Psoas muscle (tissue), 8 donors: ENCODE results near the gene SH3RF3. TPM values are rescaled to one million over a fixed set of nuclear protein-coding genes. Genes with fewer than 3 reads are reported as not detected.

Experiments
- ATAC-seq, 4 donors: fragments of 200-7000 bp; cut with Tn5 transposase; one replicate each; pipeline ENCODE4 v1.9.1; 2020; ENCODE audit warnings: moderate library complexity in 3 of 4, mild to moderate bottlenecking in 2 of 4
- DNase-seq, 2 donors: peaks; one replicate each; pipeline ENCODE4 v3.0.0-alpha.2; 2020
- H3K27ac ChIP-seq: fragments of 200-600 bp; one replicate; pipeline ENCODE4 v1.8.0; 2022
- H3K27me3 ChIP-seq, 3 donors: fragments of 200-600 bp in 1 of 3; one replicate each; pipeline versions ENCODE4 v1.6.1 to v1.8.0; 2013 to 2022; ENCODE audit warnings: low read length in 2 of 3, mild to moderate bottlenecking in 2 of 3, moderate library complexity in 1 of 3; ENCODE audit not compliant: insufficient read depth in 3 of 3
- H3K36me3 ChIP-seq, 2 donors: fragments of 200-600 bp in 1 of 2; one replicate each; pipeline versions ENCODE4 v1.6.1 to v1.8.0; 2013 to 2022; ENCODE audit warnings: low read depth in 1 of 2, mild to moderate bottlenecking in 1 of 2, moderate library complexity in 1 of 2; ENCODE audit not compliant: insufficient read depth in 1 of 2
- H3K4me1 ChIP-seq: fragments of 200-600 bp; one replicate; pipeline ENCODE4 v1.8.0; 2022
- H3K4me3 ChIP-seq: fragments of 200-600 bp; one replicate; pipeline ENCODE4 v1.8.0; 2022; ENCODE audit warnings: mild to moderate bottlenecking
- H3K9me3 ChIP-seq: fragments of 200-600 bp; one replicate; pipeline ENCODE4 v1.8.0; 2022
- CTCF ChIP-seq: fragments of 200-600 bp; IDR thresholded peaks from one replicate; pipeline ENCODE4 v1.8.0; 2022; ENCODE audit warnings: antibody characterized with exemption
- WGBS, 3 donors: extraction: QIAGEN DNeasy Blood & Tissue Kit; methylation state at CpG; one replicate each; pipeline versions ENCODE4 v1.1.6 to v1.1.7; 2013; 5-methylcytosine and 5-hydroxymethylcytosine counted together
- intact Hi-C, 2 donors: fragments of 100-400 bp; cut with DNase I; formaldehyde crosslinking; loops; one replicate each; pipeline versions ENCODE4 v1.11.0 to v1.14.2; 2022
- polyA plus RNA-seq, 3 donors: library from polyadenylated mRNA; stranded (reverse); fragments of 200-250 nt; gene quantifications; one replicate each; pipeline ENCODE4 v1.2.3, GENCODE V29; 2013
- total RNA-seq, 4 donors: library from RNA; stranded (reverse); fragmentation: NEBNext Ultra II Directional in 2 of 4; extraction: Animal tissue kit (Norgen Biotek cat#: 25700) in 2 of 4; gene quantifications; one replicate each; pipeline versions ENCODE4 v1.2.1 to v1.2.4, GENCODE V29; 2021 to 2023
- donor health status: healthy with polysubstance abuse.
- donor health status: DM: no; HTN: no; CAD: no; lungs with moderate emphysema.
- donor health status: Bipolar disorder and iron deficiency.
- donor health status: healthy.
- donor health status: DM: yes; HTN: yes; CAD: no.
- donor health status: DM: no; HTN: no; CAD: no.
- donor health status: DM: no; HTN: no; CAD: no.
- donor health status: DM: yes; HTN: yes; CAD: no.

Gene SH3RF3
- total and polyA plus RNA-seq, 7 donors = 4.6 to 27.0 (median 9.0) TPM

- WGBS, 3 donors = 95 to 100% (median 98%) methylated on average over 8 of the region's 8 CpGs
- Histone ChIP-seq H3K36me3 (peaks cover 0 to 7% of the 10 kb centered on the region in 2 donors), H3K4me3 (no peak overlapping the region), H3K27me3 (no peaks in the 10 kb centered on the region), H3K4me1 (peaks cover 14% of the 10 kb centered on the region), H3K27ac (no peak overlapping the region), H3K9me3 (no peaks in the 10 kb centered on the region)
- DNase-seq (no peak), ATAC-seq (no peak)
- TF ChIP-seq CTCF = no peak
- intact Hi-C loops = no loop called here
These were observed 371.9 kb downstream of the SH3RF3 start for GRCh38 chr2:109500910-109501309.

GRCh38 chr2:109501461-109501860 lies 372.5 kb downstream of the SH3RF3 start:
- Histone ChIP-seq H3K27me3 (no peaks in the 10 kb centered on the region), H3K27ac (no peak overlapping the region), H3K4me3 (no peak overlapping the region), H3K4me1 (peaks cover 14% of the 10 kb centered on the region), H3K36me3 (peaks cover 0 to 7% of the 10 kb centered on the region in 2 donors), H3K9me3 (no peaks in the 10 kb centered on the region)
- DNase-seq (no peak), ATAC-seq (no peak)
- intact Hi-C loops = no loop called here
- 94 to 95% (median 95%) methylated on average over 21 of the region's 21 CpGs for WGBS, 3 donors
- TF ChIP-seq CTCF = no peak

GRCh38 chr2:109503191-109503590 lies 374.2 kb downstream of the SH3RF3 start:
- Histone ChIP-seq H3K4me3 (no peak overlapping the region), H3K27me3 (no peaks in the 10 kb centered on the region), H3K27ac (no peak overlapping the region), H3K4me1 (peaks cover 5% of the 10 kb centered on the region), H3K36me3 (peaks cover 0 to 7% of the 10 kb centered on the region in 2 donors), H3K9me3 (no peaks in the 10 kb centered on the region)
- ATAC-seq (no peak), DNase-seq (no peak)
- intact Hi-C loops = no loop called here
- no peak for TF ChIP-seq CTCF
- WGBS, 3 donors = 77 to 83% (median 78%) methylated on average over 5 of the region's 5 CpGs

GRCh38 chr2:109507217-109507616 lies 378.2 kb downstream of the SH3RF3 start:
- no peak overlapping the region for H3K27ac ChIP-seq
- H3K4me1 ChIP-seq = peaks cover 8% of the 10 kb centered on the region
- ATAC-seq (no peak), DNase-seq (no peak)
- no peaks in the 10 kb centered on the region for H3K9me3 ChIP-seq
- TF ChIP-seq CTCF = no peak
- no peaks in the 10 kb centered on the region for H3K27me3 ChIP-seq
- 76 to 78% (median 78%) methylated on average over 7 of the region's 7 CpGs for WGBS, 3 donors
- intact Hi-C loops = loop anchor here in 1 of 2 donors (5.0 kb wide), 1 partner anchor 380 kb away; the partner anchor contains the start of gene SH3RF3
- H3K4me3 ChIP-seq = no peak overlapping the region
- H3K36me3 ChIP-seq = no peaks in the 10 kb centered on the region

GRCh38 chr2:109507828-109508227 lies 378.8 kb downstream of the SH3RF3 start:
- ATAC-seq (peak in 2 of 4 donors; percentile 33 to 35), DNase-seq (no peak)
- TF ChIP-seq CTCF = no peak
- Histone ChIP-seq H3K27ac (no peak overlapping the region), H3K36me3 (no peaks in the 10 kb centered on the region), H3K4me3 (no peak overlapping the region), H3K4me1 (peaks cover 8% of the 10 kb centered on the region), H3K27me3 (no peaks in the 10 kb centered on the region), H3K9me3 (no peaks in the 10 kb centered on the region)
- WGBS, 3 donors = 54 to 81% (median 56%) methylated on average over 6 of the region's 6 CpGs
- intact Hi-C loops = loop anchor here (2.0 to 5.0 kb wide), 2 partner anchors 227 to 381 kb away; partner anchors contain the start of gene SH3RF3 (in 1 of the 2)
